Prostate gland (tissue), 2 donors: ENCODE data around the gene WDSUB1. TPM values are rescaled to one million over a fixed set of nuclear protein-coding genes. Genes with fewer than 3 reads are reported as not detected.

Source experiments
- DNase-seq: peaks from one replicate; pipeline ENCODE4 v3.0.0-alpha.2; 2019; ENCODE audit warnings: low spot score
- H3K27ac ChIP-seq, 2 donors: fragments of 200-600 bp; sonication (generic); 2 replicates each; pipeline ENCODE4 v1.5.1; 2017 to 2019
- H3K27me3 ChIP-seq: fragments of 200-600 bp; sonication (generic); replicated peaks from 2 replicates; pipeline ENCODE4 v1.5.1; 2019; ENCODE audit not compliant: insufficient read depth
- H3K36me3 ChIP-seq, 2 donors: fragments of 200-600 bp; sonication (generic); 1 replicate in 1 of 2; 2 replicates in 1 of 2; pipeline versions ENCODE4 v1.5.1 to v1.8.1; 2017 to 2019
- H3K4me1 ChIP-seq: fragments of 200-600 bp; sonication (generic); replicated peaks from 2 replicates; pipeline ENCODE4 v1.5.1; 2019
- H3K4me3 ChIP-seq, 2 donors: fragments of 200-600 bp; sonication (generic); 2 replicates each; pipeline ENCODE4 v1.5.1; 2017 to 2019
- H3K9me3 ChIP-seq: fragments of 200-600 bp; sonication (generic); 2 replicates; pipeline ENCODE4 v1.5.1; 2017
- POLR2A ChIP-seq: fragments of 450-650 bp; IDR thresholded peaks from one replicate; pipeline ENCODE4 v1.6.1; 2016; ENCODE audit warnings: antibody characterized with exemption, mild to moderate bottlenecking
- POLR2AphosphoS5 ChIP-seq: sonication (generic); formaldehyde crosslinking; IDR thresholded peaks from one replicate; pipeline ENCODE4 v1.6.1; 2017; ENCODE audit warnings: antibody characterized with exemption
- WGBS: methylation state at CpG from one replicate; pipeline ENCODE4 v1.1.5; 2018; 5-methylcytosine and 5-hydroxymethylcytosine counted together
- intact Hi-C: fragments of 100-400 bp; cut with DNase I; formaldehyde crosslinking; loops from one replicate; pipeline ENCODE4 v1.14.2; 2022
- total RNA-seq, 2 donors: library from RNA; depleted of rRNA; stranded (reverse); fragments of >200 nt; gene quantifications; one replicate each; pipeline ENCODE4 v1.1.0, GENCODE V29; 2016
- TF ChIP-seq, protein P1 (sequence below), 4 experiments: fragments of 200-600 bp in 2 of 4; fragments of 450-650 bp in 2 of 4; sonication (generic) in 2 of 4; IDR thresholded peaks; 1 replicate in 3 of 4; 2 replicates in 1 of 4; pipeline ENCODE4 v1.5.1; 2016 to 2019; ENCODE audit warnings: antibody characterized with exemption in 4 of 4, mild to moderate bottlenecking in 2 of 4, moderate library complexity in 2 of 4

WDSUB1 gene
- total RNA-seq, 2 donors from 2014 or later = 10.4 to 10.8 TPM

DNA sequence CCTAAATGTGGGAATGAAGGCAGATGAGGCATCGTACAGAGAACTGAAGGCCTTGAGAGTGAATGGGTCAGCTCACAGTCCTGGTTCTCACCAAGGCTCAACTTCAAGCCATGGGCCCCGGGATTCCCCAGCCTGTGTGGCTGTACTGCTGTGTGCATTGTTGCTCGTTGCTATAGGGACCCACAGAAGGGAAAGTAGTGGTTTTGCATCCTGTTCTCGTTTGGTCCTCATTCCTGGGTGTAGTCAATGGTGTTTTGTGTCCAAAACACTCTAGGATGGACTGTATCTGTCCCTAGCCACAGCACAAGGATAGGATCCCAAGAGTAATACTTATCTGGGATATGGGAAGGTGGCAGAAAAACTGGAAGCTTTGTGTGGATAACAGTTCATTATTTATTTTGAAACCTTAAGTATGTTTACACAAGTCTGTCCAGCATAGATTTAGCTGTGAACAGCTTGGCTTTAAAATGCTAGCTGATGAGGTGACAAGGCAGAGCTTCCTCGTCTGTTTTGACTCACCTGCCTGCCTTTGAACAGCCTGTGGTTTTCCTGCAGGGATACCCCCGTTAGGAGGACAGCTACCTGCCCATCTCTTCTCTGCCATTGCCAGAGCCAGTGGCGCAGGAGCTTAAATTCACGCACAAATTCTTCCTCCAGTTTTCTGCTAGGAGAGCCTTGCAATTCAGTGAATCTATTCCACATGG, 85.0 kb downstream of the WDSUB1 start:
- TF ChIP-seq, protein P1, sequence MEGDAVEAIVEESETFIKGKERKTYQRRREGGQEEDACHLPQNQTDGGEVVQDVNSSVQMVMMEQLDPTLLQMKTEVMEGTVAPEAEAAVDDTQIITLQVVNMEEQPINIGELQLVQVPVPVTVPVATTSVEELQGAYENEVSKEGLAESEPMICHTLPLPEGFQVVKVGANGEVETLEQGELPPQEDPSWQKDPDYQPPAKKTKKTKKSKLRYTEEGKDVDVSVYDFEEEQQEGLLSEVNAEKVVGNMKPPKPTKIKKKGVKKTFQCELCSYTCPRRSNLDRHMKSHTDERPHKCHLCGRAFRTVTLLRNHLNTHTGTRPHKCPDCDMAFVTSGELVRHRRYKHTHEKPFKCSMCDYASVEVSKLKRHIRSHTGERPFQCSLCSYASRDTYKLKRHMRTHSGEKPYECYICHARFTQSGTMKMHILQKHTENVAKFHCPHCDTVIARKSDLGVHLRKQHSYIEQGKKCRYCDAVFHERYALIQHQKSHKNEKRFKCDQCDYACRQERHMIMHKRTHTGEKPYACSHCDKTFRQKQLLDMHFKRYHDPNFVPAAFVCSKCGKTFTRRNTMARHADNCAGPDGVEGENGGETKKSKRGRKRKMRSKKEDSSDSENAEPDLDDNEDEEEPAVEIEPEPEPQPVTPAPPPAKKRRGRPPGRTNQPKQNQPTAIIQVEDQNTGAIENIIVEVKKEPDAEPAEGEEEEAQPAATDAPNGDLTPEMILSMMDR (IDR thresholded peaks at IDR 0.05) = no peak
- TF ChIP-seq POLR2AphosphoS5 = no peak
- no peak for TF ChIP-seq POLR2A
- WGBS = 69% methylated on average over 8 of the region's 8 CpGs
- Histone ChIP-seq H3K9me3 (no peaks in the 10 kb centered on the region), H3K27me3 (no peaks in the 10 kb centered on the region), H3K36me3 (no peaks in the 10 kb centered on the region), H3K27ac (no peak overlapping the region), H3K4me3 (no peak overlapping the region), H3K4me1 (no peaks in the 10 kb centered on the region)
- intact Hi-C loops = loop anchor here (2.0 kb wide), 1 partner anchor 85 kb away; the partner anchor contains the start of gene WDSUB1
- DNase-seq = no peak

DNA sequence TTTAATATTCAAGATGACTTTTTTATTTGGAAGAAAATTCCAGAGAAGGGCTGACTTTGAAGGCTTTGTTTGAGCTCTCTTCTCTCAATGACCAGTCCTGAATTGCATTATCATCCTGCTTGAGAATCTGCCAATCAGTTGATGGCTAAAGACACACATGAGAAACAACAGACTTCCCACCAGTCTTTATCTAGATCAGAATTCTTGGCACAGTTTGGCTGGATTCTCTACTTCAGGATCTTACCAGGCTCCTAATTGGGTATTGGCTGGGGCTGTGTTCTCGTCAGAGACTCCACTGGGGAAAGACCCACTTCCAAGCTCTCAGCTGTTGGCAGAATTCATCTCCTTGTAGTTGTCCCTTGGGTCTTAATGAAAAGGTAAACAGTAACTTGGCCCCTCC, 86.0 kb downstream of the WDSUB1 start:
- Histone ChIP-seq H3K27me3 (no peaks in the 10 kb centered on the region), H3K9me3 (no peaks in the 10 kb centered on the region), H3K4me3 (no peak overlapping the region), H3K36me3 (no peaks in the 10 kb centered on the region), H3K4me1 (no peaks in the 10 kb centered on the region), H3K27ac (no peak overlapping the region)
- intact Hi-C loops = no loop called here
- 50% methylated on average over 1 of the region's 1 CpG for WGBS
- no peak for DNase-seq
- TF ChIP-seq, protein P1 (IDR thresholded peaks at IDR 0.05) = no peak
- TF ChIP-seq POLR2A = no peak
- no peak for TF ChIP-seq POLR2AphosphoS5

DNA sequence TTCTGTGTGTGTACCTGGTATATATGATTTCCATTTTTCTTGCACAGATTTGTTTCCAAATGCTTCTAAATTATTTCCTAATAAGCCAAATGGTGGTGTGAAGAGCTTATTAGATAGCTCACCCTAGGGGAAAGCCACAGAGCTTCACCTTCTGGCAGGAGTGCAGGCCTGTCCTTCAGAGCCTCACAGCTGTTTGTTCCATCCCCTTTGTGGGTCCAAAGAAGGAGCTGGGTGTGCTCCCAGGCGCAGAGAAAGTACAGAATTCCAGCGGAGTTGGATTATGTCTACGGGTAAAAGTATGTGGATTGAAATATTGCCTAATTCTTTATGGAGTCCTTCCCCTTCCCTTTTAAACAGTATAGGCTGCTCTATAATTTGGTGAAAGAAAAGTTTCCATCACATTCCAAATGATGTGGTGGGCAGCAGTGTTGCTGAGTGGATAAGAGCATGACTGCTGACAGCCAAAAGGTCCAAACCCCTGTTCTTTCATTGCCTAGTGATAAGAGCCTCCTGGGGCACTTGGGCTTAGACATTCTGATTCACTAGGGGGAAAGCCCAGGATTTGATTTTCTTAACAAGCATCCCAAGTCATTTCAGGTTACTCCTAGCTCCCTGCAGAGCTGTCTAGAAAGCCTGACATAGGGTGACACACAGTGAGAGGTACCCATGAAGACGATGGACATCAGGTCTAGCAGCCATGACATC, 86.6 kb downstream of the WDSUB1 start:
- no peaks in the 10 kb centered on the region for H3K36me3 ChIP-seq
- WGBS = 84% methylated on average over 4 of the region's 4 CpGs

DNA sequence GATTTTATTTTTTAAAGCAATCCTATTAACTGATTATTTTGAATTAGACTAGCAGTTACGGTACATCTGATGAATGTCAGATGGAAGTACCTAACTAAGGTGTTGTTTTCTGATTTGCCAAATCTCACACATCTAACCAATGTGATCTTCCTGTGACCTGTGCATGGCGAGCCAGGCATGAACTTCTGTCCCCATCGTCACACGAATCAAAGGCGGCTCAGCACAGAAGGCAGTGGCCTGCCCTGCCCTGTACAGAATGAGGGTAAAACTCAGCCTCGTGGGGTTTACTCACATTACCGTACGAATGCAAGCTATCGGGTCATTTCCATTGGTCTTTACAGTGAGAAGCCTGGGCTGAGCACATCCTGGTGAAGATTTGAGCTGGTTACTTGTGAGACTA, 87.3 kb downstream of the WDSUB1 start:
- Histone ChIP-seq H3K4me3 (no peak overlapping the region), H3K27ac (no peak overlapping the region), H3K27me3 (no peaks in the 10 kb centered on the region), H3K36me3 (no peaks in the 10 kb centered on the region), H3K9me3 (no peaks in the 10 kb centered on the region), H3K4me1 (no peaks in the 10 kb centered on the region)
- no peak for DNase-seq
- WGBS = 94% methylated on average over 9 of the region's 9 CpGs
- intact Hi-C loops = loop anchor here (10.0 kb wide), 1 partner anchor 64 kb away; no protein-coding TSS in a partner anchor
- TF ChIP-seq POLR2A (no peak), POLR2AphosphoS5 (no peak)
- TF ChIP-seq, protein P1 (IDR thresholded peaks at IDR 0.05) = no peak

More for the DNA sequence above, 86.6 kb downstream of the WDSUB1 start:
- Histone ChIP-seq H3K4me3 (no peak overlapping the region), H3K4me1 (no peaks in the 10 kb centered on the region), H3K27me3 (no peaks in the 10 kb centered on the region), H3K27ac (no peak overlapping the region), H3K9me3 (no peaks in the 10 kb centered on the region)
- DNase-seq = no peak
- TF ChIP-seq POLR2A (no peak), POLR2AphosphoS5 (no peak)
- TF ChIP-seq, protein P1 (IDR thresholded peaks at IDR 0.05) = no peak
- intact Hi-C loops = loop anchor here (10.0 kb wide), 1 partner anchor 65 kb away; no protein-coding TSS in a partner anchor
